Lower leg skin (tissue), 3 donors: ENCODE measurements around the gene UBC.

Source experiments
- CTCF ChIP-seq, 3 donors: fragments of 450-650 bp; IDR thresholded peaks; one replicate each; pipeline ENCODE4 v1.5.1; 2016; ENCODE audit warnings: antibody characterized with exemption in 3 of 3, mild to moderate bottlenecking in 3 of 3, moderate library complexity in 2 of 3
- POLR2A ChIP-seq, 2 donors: fragments of 450-650 bp; IDR thresholded peaks; one replicate each; pipeline ENCODE4 v1.6.1; 2016 to 2017; ENCODE audit warnings: antibody characterized with exemption in 2 of 2, mild to moderate bottlenecking in 1 of 2, moderate library complexity in 1 of 2

DNA sequence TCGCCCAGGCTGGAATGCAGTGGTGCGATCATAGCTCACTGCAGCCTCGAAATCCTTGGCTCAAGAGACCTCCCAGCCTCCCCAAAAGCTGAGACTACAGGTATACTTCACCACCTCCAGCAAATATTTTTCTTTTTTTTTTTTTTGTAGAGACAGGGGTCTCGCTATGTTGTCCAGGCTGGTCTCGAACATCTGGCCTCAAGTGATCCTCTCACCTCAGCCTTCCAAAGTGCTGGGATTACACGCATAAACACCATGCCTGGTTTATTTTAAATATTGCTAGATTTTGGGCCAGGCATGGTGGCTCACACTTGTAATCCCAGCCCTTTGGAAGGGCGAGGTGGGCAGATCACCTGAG, 26.7 kb upstream of the UBC start:
- TF ChIP-seq CTCF (IDR thresholded peaks at IDR 0.05) (no peak), POLR2A (IDR thresholded peaks at IDR 0.05) (no peak)
